Measurements from ENCODE around the gene FAM217A. TPM values are rescaled to one million over a fixed set of nuclear protein-coding genes. Genes with fewer than 3 reads are reported as not detected.

Gene FAM217A
- total and polyA plus RNA-seq, 9 of the 15 experiments (the other 6 are each of a cell fraction or from before 2014, with no cell fraction given): not detected

GRCh38 chr6:4066029-4066755, 12.7 kb downstream of the FAM217A start:
- CTCF ChIA-PET (ENCODE audit: low intra/inter-chr PET ratio): no interaction called here
- in situ Hi-C loops (cut with MboI) (no loop called here), intact Hi-C loops (cut with micrococcal nuclease) (no loop called here)
- TF ChIP-seq CREBBP (IDR thresholded peaks at IDR 0.05; ENCODE audit: low read depth, low read length) (no peak), ZNF696 (CRISPR knock-in tag; conservative IDR thresholded peaks at IDR 0.05) (no peak), ZKSCAN8 (CRISPR knock-in tag; IDR thresholded peaks at IDR 0.05) (no peak), POLR2AphosphoS2 (IDR thresholded peaks at IDR 0.05; ENCODE audit: low read length) (peak; percentile 92), TAF9B (IDR thresholded peaks at IDR 0.05; ENCODE audit: partially characterized antibody) (no peak), PBX2 (CRISPR knock-in tag; IDR thresholded peaks at IDR 0.05; ENCODE audit: low read depth) (no peak), PBX2 (tag; conservative IDR thresholded peaks at IDR 0.05; ENCODE audit: low read depth) (no peak), RBM25 (IDR thresholded peaks at IDR 0.05; ENCODE audit: low read depth, low read length, severe bottlenecking) (no peak), POLR2B (IDR thresholded peaks at IDR 0.05; ENCODE audit: low read depth, partially characterized antibody) (peak; percentile 44), TCF7 (IDR thresholded peaks at IDR 0.05; ENCODE audit: borderline replicate concordance) (no peak), ZNF253 (CRISPR knock-in tag; conservative IDR thresholded peaks at IDR 0.05) (no peak), POLR2A (conservative IDR thresholded peaks at IDR 0.05) (peak; percentile 68), XRCC3 (IDR thresholded peaks at IDR 0.05) (no peak), MECOM (CRISPR knock-in tag; IDR thresholded peaks at IDR 0.05) (no peak)
- TF ChIP-seq, protein P1, sequence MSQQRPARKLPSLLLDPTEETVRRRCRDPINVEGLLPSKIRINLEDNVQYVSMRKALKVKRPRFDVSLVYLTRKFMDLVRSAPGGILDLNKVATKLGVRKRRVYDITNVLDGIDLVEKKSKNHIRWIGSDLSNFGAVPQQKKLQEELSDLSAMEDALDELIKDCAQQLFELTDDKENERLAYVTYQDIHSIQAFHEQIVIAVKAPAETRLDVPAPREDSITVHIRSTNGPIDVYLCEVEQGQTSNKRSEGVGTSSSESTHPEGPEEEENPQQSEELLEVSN (IDR thresholded peaks at IDR 0.05; ENCODE audit: borderline replicate concordance in 1 of 2, extremely low read depth in 1 of 2, insufficient read depth in 1 of 2, insufficient read length in 1 of 2, low read depth in 1 of 2, low read length in 1 of 2, poor library complexity in 1 of 2, severe bottlenecking in 1 of 2): no peak
- no peak overlapping the region for H3K9ac ChIP-seq (ENCODE audit: insufficient read depth in 1 of 2, low read depth in 2 of 2, low read length in 2 of 2)
- no peaks in the 10 kb centered on the region for H3K27me3 ChIP-seq (ENCODE audit: control insufficient read depth in 2 of 2, insufficient read depth in 2 of 2, low read length in 2 of 2)
- H3K79me2 ChIP-seq (ENCODE audit: control insufficient read depth, insufficient read depth, low read length): no peaks in the 10 kb centered on the region
- WGBS (ENCODE audit: insufficient coverage, low coverage, missing lambda C conversion rate): 75% methylated on average over 7 of the region's 7 CpGs
- H3K9me3 ChIP-seq (replicated peaks; ENCODE audit: control insufficient read depth, insufficient read depth, low read depth, low read length): no peaks in the 10 kb centered on the region
- ATAC-seq: peak; percentile 43
- no peaks in the 10 kb centered on the region for H4K20me1 ChIP-seq (replicated peaks; ENCODE audit: control insufficient read depth, insufficient read depth, low read length)
- H2AFZ ChIP-seq (ENCODE audit: low read depth, low read length): no peak overlapping the region
- no peak overlapping the region for H3K4me2 ChIP-seq (ENCODE audit: insufficient read depth, low read length)
- no peak overlapping the region for H3K27ac ChIP-seq (ENCODE audit: extremely low read depth, low read depth, low read length)
- POLR2A ChIA-PET: interaction anchor here (1.0 kb wide), 1 partner anchor 9 kb away, joined by 4 read pairs; no protein-coding TSS in a partner anchor
- FAIRE-seq: no peak
- H3K4me3 ChIP-seq: no peak overlapping the region
- H3K9me1 ChIP-seq (ENCODE audit: control insufficient read depth, insufficient read depth, low read length): no peaks in the 10 kb centered on the region
- DNase-seq (ENCODE audit: extremely low read depth in 1 of 4, low spot score in 3 of 4): no peak
- BruUV-seq (replicated peaks): no TSS peak
- H3K36me3 ChIP-seq (ENCODE audit: control insufficient read depth, insufficient read depth, low read length): peaks cover 44% of the 10 kb centered on the region
- peaks cover 0 to 2% of the 10 kb centered on the region in 2 experiments; a peak in 1 of 5 replicates for H3K4me1 ChIP-seq (replicated peaks in 1 of 2; ENCODE audit: control insufficient read depth in 2 of 2, insufficient read depth in 2 of 2, low read length in 2 of 2)
